NCI-H446 (cell line): Measurements from ENCODE around the gene LTC4S.

ENCODE experiments used
- DNase-seq, 2 experiments: peaks; one replicate each; lab custom pipeline; 2025; lab: John Stamatoyannopoulos, UW

LTC4S gene

DNA sequence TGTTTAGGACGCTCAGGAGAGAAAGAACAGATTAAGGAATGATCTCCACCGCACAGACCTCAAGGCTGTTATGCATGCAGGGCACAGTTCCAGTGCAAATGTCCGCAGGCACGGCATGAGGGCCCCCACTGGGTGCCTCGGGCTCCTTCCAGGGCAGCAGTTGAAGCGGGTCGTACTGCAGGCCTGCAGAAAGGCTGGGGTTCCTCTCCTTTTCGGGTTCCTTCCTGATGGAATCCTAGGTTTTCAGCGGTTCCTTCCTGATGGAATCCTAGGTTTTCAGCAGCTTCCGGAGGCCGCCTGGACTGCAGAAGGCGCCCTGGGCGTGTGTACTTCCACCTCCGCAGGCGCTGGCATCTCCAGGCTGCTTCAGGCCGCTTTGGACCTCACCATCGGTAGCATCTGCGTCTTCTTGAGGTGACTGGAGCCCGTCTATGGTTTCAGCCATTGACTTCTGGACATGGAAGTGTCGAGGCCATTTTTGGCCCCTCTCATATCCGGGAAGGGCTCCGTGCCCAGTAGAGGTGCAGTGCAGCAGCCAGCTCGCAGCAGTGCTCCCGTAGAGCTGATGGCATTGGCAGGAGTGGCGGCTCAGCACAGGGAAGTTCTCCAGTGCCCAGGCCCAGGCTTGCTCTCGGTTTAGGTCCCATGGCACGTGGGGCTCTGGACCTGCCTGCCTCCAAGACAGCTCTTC, 18.5 kb downstream of the LTC4S start:
- DNase-seq, result no peak

DNA sequence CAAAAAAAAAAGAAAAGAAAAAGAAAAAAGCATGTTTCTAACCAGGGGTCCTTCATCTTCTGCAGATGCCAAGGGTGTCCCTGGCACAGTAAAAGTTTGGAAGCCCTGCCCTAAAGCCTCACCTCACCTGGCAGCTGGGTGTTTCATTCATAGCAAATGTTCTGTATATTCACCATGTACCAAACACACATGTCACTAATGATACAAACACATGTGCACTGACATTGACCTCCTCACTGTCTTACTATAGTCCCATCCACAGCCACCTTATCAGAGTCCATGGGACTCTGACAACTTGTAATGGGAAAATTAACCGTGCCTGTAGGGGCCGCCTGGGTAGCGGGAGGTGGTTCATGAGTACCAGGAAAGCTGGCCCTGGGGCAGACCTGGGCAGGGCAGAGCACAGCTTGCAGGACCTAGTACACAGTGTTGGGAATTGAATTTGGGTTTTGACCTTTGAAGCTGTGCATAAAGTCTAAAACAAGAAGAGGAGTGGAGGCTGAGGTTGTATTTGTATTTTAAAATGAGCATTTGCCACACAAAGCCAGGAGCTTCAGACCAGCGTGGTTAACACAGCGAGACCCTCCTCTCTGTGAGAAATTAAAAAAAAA, 19.3 kb downstream of the LTC4S start:
- DNase-seq, result no peak

DNA sequence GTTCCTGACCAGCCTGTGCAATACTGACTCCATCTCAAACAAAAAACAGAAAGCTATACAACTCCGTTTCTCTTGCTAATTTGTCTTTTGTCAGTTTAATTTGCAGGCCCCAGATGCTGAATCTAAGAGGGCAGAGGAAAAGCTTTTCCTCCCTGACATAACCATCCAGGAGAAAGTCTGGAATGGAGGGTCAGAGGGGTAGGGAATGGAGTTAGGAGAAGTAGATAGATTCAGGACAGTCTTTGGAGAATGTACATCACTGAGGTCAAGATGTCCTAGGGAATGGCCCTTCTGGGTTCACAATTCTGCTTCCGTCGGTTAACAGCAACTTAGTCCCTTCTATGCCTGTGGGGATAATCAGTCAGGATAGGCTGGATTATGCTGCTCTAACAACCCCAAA, 20.3 kb downstream of the LTC4S start:
- no peak for DNase-seq

DNA sequence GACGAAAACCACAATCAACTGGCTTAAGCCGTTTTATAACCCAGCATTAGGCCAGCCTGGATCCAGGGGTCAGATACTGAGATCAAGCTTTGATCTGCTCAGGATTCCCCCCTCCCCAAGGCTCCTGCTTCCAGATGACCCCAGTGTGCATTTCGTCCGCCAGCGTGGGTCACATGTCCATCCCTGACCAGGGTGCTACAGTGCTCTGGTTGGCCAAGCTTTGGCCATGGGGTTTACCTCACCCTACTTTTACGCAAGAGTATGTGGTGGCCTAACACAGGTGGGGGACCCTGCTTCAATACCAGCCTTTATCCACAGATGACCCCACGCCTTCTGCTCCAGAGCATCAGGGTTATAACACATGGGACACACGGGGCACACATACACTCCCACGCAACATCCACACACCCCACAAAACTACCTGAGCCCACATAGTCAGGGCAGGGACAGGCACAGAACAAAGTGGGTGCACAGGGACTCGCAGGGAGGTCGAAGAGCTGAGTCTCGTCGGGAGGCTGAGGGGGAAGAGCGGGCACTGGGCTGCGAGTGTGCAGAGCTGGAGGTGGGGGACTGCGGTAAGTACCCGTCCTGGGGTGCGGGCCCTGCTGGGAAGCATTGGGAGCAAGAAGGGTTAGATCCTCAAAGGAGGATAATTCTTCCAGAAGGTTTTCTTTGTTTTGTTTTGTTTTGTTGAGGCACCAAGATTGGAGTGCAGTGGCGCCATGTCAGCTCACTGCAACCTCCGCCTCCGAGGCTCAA, 21.9 kb downstream of the LTC4S start:
- DNase-seq, result no peak

DNA sequence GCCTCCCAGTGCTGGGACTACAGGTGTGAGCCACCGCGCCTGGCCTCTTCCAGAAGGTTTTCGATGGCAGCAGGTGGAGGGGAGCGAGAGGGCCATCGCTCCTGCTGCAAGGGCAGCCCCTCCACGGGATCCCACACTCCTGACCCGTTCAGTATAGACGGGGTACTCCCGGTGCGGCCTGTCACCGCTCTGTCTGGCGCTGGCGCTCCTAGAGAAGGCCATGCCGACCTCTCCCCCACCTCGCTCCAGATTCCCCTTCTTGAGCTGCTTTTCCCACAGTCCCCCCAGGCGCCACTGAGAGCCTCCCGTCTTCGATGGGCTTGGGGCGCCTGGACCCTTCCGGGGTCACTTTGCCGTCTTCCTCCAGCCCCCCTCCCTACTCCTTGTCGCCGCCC, 22.6 kb downstream of the LTC4S start:
- no peak for DNase-seq

DNA sequence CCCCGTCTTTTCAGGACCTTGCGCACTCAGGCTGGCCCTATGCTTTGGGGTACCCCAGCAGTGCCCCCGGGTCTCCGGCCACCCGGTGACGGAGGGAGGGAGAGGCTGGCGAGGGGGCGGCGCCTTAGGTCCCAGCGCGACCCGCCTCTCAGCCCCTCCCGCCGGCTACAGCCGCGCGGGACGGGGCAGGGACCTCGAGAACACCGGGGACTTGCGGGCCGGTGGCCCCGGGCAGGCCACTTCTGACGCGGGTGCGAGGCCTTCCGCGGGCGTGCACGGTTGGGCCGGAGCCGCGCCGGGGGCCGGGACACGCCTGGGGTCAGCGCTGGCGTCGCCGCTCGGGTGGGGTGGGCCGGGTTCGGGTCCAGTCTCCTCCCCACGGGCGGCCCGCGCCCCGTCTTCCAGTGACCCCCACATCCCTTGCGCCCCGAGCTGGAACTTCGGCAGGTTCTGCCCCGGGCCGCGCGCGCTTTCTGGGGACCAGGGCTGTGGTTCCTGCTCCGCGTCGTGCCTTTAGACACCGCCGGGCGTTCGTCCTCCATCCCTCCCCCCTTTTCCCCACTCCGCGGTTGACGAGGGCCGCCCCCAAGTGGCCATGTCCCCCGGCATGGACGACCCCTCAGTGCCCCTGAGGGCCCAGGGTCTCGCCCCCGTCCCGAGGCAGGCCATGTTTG, 23.1 kb downstream of the LTC4S start:
- no peak for DNase-seq

DNA sequence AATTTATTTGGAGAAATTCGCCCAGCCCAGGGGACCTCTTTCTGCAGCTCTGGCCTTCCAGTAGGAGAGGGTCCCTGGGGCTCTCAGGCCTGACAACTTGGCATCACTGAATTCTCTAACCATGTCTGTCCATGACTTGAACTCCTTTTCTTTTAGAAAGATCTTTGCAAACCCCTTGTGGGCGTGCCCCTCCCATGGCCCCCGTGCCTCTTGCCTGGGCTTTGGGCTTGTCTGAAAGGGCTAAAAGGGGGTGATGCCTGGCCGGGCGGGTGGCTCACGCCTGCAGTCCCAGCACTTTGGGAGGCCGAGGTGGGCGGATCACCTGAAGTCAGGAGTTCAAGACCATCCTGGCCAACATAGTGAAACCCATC, 23.7 kb downstream of the LTC4S start:
- no peak for DNase-seq

DNA sequence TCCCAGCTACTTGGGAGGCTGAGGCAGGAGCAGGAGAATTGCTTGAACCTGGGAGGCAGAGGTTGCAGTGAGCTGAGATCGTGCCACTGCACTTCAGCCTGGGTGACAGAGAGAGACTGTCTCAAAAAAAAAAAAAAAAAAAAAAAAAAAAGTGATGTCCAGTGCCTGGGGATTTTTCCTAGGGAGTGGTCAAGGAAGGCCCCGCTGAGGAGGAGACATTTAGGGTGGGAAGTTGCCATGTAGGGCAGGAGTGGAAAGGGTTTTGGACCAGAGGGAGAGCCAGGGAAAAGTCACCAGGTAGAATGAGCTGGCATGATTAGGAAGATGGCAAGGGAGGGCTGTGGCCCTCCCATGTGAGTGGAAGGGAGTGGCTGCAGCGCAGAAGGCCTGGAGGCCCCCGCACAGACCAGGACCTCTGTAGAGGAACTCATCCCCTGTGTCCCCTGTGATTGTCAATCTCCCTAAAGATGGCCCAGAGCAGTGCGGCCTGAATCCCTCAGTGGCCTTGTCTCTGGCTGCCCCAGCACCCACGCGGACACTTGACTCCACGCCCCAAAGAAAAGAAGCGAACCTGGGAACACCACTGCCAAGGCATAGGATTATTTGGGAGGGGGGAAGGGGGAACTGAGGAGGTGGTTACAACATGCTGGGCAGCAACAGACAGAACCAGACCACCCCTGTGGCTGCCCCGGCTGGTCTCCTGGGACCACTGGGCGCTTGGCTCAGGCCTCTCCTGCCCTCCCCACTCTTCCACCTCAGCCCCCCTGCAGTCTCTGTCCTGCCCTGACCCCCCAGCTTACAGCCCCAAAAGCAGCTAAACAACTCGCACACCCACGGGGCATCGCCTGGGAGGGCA, 24.3 kb downstream of the LTC4S start:
- no peak for DNase-seq

DNA sequence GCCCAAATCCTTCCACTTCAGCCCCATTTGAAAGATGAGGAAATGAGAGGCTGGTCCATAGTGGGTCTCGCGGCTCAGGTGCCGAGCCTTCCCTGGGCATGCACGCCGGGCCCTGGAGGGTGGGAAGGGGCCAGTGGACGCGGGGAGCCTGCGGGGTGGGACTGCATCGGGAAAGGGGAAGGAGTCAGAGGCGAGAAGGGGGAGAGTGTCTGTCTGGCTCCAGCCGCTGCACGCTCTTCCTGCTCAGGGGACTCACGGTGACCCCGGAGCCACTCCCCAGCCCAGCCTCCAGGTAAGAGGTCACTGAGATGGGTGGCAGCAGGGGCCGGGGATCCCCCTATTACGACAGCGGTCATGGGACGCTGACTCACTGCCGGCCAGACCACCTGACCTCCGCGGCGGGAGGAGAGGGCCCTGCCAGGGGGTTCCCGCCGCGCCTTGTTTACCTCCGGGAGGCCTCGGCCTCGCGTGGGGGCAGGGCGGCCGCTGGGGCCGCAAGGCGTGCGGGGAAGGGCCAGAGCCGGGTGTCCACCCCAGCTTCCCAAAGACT, 25.0 kb downstream of the LTC4S start:
- DNase-seq, result no peak

DNA sequence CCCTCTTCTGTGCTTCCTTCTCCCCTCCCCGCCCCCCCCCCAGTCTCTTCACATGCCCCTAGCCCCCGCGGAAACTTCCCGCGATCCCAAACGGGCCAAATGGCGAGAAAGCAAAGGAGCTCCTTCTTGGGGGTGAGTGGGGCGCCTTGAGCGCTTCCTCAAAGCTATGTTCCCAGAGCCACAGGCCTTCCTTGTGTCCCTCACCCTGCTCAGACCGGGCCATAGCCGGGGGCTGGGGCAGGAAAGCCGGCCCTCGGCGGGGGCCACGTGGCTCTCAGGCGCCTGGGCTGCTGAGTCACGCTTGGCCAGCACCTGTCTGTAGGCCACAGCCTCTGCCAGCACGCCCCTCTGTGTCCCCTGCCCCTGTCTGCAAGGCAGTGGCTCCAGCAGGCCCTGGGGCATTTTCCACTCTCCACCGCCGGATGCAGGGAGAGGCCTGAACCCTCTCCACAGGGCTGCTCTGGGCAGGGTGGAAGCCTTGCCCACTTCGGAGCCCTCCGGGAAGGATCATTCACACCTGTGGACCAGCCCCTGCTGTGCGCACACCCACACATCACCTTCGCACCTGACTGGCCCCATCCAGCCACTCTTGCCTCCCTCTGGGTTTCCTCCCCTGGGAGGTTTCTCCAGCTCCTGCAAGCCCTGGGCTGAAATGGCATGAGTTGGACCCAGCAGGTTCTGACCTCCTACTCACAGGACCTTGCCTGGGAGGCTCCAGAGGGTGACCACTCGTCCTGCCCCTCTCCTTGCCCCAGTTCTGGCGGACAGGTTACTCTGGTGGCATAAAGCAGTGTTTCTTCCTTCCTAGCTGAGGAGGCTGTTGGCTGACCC, 25.7 kb downstream of the LTC4S start:
- no peak for DNase-seq

DNA sequence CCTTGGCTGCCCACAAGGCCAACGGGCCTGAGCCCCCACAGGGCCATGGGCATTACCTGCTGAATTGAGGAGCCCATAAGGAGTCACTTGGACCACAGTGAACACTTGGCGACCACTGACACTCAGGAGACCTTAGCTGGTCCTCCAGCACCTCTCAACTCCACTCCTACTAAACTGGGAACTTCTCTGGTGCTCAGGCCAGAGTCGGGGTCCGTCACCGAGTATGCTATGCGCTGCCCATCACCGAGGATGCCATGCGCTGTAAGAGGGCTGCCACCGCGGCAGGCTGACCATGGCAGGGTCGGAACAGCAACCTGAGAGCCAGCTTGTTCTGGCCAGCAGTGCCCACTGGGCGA, 26.3 kb downstream of the LTC4S start:
- no peak for DNase-seq

DNA sequence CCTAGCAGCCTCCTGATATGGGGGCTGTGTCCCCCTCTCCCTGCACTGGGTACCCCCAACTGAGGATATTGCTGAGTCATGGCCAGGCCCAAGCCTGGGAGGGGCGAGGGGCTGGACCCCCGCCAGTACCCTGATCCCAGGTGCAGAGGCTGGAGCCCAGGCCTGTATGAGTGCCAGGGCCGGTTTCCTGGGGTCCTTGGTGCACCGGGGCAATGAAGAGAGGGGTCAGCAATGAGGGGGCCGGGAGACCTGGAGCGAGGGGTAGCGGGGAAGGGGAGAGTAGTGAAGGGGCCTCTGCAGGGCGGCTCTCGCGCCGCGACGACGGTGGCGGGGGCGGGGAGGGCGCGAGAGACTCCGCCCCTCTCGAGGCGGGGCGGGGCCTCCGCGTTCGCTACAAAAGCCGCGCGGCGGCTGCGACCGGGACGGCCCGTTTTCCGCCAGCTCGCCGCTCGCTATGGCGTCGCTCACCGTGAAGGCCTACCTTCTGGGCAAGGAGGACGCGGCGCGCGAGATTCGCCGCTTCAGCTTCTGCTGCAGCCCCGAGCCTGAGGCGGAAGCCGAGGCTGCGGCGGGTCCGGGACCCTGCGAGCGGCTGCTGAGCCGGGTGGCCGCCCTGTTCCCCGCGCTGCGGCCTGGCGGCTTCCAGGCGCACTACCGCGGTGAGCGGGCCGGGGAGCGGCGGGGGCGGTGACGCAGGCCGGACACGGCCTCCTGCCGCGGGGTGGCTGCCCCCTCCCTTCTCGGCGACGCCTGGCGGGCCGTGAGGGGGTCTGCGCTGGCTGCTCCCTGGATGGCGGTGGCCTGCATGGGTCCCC, 26.9 kb downstream of the LTC4S start, which contains the start of gene SQSTM1:
TSS of gene SQSTM1 (plus strand) at position 423 of the 815 bp plus-strand sequence. CDS start at position 455, 32 bp downstream.
- DNase-seq, result peak in 1 of 2 experiments; percentile 86

DNA sequence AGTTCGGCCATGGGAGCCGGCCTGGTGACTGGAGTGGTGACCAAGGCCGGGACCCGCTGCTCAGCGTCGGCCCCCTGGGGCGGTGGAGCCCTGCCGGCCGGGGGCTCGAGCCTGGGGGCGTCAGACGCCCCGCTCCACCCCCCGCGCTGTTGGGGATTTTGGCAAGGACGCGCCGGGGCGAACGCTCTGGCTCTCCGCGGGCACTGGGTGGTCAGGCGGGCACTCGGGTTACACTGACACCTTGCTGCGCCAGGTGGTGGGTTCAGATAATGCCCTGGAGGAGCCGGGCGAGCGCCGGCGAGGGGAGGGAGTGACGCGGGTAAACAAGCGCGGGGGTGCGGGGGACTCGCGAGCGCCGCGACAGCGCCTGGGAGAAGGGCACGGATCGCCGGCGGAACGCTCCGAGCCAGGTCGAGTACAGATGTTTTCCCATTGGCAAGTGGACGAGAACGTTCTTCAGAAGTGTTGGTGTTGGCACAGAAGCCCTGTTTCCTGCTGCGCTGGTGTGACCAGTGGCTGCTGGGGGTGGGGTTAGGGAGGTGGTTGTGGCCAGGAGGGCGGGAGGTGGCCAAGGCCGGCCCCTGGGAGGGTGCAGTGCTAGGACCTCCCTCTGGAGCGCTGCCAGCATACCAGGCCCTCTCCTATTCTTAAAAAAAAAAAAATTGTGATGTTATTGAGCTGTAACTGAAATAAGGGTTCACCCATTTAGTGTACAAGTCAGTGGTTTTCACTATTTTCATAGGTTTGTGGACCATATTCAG, 27.7 kb downstream of the LTC4S start:
- DNase-seq, result peak; percentile 49 to 92

DNA sequence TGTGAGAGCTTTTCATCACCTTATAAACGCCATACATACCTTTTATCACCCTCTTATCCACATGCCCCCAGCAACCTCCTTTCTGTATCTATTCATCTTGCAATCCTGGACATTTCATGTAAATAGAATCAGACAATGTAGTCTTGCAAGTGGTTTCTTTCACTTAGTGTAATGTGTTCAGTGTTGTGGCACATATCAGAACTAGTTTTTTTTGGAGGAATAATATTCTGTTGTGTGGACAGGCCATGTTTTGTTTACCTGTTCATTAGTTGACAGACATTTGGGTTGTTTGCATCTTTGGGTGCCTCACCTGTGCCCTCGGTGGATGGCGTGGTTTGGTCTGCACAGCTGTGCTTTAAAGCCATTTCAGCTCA, 28.3 kb downstream of the LTC4S start:
- no peak for DNase-seq

DNA sequence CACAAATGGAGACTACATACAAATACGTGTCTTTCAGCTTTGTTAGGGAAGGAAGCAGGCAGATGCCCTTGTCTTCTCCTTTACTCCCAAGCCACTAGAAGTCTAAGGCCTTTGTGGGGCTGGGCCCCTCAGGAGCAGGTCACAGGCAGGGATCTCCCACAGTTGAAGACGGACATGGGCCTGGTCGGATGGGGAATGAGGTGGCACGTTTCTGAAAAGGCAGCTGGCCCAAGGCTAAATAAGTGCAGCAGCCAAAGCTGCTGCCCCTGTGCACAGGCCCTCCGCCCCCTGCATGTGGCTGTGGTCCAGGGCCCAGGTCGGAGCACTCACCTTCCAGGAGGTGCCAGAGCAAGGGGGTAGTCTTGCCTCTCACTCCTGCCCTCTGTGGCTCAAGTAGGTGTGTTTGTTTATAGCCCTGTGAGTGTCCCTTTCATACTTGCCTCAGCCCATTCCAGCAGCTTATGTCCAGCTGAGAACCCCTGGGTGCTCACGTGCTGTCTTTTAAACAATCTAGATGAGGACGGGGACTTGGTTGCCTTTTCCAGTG, 28.7 kb downstream of the LTC4S start:
- no peak for DNase-seq

DNA sequence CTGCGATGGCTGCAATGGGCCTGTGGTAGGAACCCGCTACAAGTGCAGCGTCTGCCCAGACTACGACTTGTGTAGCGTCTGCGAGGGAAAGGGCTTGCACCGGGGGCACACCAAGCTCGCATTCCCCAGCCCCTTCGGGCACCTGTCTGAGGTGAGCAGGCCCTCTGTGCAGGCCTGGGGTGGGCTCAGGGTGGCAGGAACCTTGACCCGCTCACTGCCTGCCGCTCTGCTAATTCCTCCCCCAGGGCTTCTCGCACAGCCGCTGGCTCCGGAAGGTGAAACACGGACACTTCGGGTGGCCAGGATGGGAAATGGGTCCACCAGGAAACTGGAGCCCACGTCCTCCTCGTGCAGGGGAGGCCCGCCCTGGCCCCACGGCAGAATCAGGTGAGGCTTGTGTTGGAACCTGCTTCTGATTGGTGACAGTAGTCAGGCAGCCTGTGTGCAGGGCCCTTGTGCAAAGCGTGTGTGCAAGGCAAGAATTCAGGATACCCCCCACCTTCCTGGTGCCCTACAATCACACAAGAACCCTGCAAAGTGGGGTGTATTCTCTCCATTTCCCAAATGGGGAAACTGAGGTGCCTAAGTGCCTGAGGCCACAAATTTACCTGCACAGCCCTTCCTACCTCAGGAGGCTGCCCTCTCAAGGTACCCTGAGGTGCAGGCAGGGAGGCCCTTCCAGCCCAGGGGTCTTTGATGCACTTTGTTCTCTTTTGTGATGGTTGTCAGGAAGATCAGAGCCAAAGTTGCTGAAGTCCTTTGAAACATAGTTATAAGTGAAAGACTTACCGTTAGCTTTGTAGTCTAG, 30.4 kb downstream of the LTC4S start:
- no peak for DNase-seq

DNA sequence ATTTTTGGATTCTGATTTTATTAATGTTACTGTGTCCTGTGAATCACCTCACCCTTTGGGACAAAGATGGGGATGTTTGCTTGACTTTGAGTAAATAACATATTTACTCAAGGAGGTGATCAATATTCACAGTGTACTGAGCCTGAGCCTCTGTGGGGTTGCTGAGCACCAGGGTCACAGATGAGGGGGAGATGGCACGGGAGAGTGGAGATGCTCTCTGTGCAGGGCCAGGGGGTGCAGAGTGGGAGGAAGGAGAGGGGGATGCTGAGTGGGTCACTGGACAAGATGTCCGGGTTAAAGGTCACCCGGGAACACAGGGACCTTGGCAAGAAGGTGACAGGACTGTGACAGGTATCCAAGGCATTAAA, 30.9 kb downstream of the LTC4S start:
- DNase-seq, result no peak

DNA sequence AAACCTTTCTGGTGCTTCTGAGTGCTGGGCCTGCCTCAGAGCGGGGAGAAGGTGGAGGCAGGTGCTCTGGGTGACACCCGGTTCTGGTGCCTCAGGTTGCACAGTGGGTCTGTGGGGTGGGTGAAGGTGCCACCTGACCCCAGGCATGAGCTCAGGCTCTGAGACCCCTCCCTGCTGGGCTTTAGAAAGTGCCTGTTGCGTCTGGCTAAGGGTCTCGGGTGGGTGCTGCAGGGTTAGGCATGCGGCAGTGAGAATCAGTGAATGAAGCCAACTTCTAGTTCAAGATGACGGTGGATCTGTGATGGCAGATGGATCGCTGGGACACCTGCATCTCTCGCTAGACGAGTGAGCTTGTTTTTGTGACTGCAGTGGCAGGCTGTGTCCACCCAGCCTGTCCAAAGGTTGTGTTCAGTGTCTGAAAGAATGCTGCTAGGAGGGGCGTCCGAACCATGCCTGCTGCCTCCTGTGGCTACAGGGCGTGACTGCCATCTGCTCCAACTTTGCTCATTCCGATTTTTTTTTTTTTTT, 31.9 kb downstream of the LTC4S start:
- no peak for DNase-seq
